ENCODE measurements around the gene SCAMP4. TPM values are rescaled to one million over a fixed set of nuclear protein-coding genes. Genes with fewer than 3 reads are reported as not detected.

SCAMP4 gene
- total RNA-seq, 1 experiment from 2014 or later = 81.3 TPM

DNA sequence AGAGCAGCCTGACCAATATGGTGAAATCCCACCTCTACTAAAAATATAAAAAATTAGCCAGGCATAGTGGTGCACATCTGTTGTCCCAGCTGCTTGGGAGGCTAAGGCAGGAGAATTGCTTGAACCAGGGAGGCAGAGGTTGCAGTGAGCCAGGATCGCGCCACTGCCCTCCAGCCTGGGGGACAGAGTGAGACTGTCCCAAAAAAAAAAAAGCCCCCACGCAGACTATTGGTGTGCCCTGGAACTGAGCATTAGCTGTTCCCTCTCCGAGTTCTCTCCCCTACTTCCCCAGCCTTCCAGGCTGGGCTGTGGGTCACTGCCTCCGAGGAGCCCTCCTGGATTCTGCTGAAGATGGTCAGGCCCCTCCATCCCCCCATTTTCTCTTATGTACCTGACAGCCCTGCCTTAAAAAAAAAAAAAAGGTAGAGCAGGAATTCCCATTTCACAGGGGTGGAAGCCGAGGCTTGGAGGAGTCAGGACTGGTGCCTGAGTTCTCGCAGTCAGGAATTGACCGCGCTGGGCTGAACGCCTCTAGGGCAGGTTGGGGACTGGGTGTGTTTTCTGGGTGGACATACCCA is 1.9 kb downstream of the SCAMP4 start (continued):
- no peak for TF ChIP-seq SOX15 (CRISPR knock-in tag; IDR thresholded peaks at IDR 0.05)
- TF ChIP-seq SMAD3 (CRISPR knock-in tag; IDR thresholded peaks at IDR 0.05; ENCODE audit: borderline replicate concordance) = no peak

DNA sequence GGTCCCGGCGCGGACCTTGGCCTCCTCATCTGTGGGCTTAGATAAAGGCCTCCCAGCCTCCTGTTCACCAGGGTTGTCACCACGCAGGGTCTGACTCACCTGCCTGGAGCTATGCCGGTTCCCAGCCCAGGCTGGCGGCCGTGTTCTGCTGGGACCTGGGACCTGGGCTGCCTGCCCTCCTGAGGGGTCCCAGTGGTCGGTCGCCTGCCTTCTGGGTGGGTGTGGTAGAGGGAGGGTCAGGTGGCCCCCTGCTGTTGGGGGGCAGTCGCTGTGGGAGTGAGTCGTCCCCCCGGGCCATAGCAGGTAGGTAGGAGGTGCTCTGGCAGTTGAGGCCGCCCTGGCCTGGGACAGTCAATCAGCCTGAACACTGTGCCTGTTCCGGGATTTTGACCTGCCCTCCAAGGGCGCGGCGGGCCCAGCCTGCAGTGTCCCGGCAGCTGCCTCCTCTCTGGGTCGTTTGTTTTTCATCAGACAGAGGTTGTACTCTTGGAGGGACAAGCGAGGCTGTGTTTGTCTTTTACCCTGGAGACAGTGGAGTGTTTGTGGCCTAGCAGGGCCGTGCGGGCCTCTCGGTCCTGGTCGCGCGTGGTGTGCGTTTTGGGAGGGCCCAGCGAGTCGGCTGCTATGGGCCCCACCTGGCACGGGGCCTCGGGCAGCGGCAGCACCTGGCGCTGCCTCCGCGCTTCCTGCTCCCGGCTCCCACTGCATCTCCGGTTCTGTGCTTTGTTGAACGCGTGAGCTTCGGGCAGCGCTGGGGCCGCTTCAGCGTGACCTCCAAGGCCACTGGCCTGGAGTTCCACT is 2.6 kb downstream of the SCAMP4 start:
- TF ChIP-seq HMGA2 (CRISPR knock-in tag; IDR thresholded peaks at IDR 0.05) (no peak), FOXK1 (CRISPR knock-in tag; IDR thresholded peaks at IDR 0.05) (no peak), SP1 (CRISPR knock-in tag; conservative IDR thresholded peaks at IDR 0.05) (no peak), TEAD1 (CRISPR knock-in tag; IDR thresholded peaks at IDR 0.05) (no peak), ZBTB21 (CRISPR knock-in tag; IDR thresholded peaks at IDR 0.05; ENCODE audit: borderline replicate concordance) (no peak), CBFB (CRISPR knock-in tag; IDR thresholded peaks at IDR 0.05; ENCODE audit: low read depth) (no peak), ZNF121 (CRISPR knock-in tag; IDR thresholded peaks at IDR 0.05) (no peak), OVOL2 (CRISPR knock-in tag; IDR thresholded peaks at IDR 0.05; ENCODE audit: borderline replicate concordance) (no peak), FOXJ3 (CRISPR knock-in tag; IDR thresholded peaks at IDR 0.05; ENCODE audit: borderline replicate concordance) (no peak), ZNF423 (CRISPR knock-in tag; IDR thresholded peaks at IDR 0.05) (no peak), ESRRA (CRISPR knock-in tag; IDR thresholded peaks at IDR 0.05; ENCODE audit: borderline replicate concordance) (no peak)
- TF ChIP-seq, protein P1, sequence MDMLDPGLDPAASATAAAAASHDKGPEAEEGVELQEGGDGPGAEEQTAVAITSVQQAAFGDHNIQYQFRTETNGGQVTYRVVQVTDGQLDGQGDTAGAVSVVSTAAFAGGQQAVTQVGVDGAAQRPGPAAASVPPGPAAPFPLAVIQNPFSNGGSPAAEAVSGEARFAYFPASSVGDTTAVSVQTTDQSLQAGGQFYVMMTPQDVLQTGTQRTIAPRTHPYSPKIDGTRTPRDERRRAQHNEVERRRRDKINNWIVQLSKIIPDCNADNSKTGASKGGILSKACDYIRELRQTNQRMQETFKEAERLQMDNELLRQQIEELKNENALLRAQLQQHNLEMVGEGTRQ (CRISPR knock-in tag; IDR thresholded peaks at IDR 0.05) = no peak
- TF ChIP-seq, protein P2, sequence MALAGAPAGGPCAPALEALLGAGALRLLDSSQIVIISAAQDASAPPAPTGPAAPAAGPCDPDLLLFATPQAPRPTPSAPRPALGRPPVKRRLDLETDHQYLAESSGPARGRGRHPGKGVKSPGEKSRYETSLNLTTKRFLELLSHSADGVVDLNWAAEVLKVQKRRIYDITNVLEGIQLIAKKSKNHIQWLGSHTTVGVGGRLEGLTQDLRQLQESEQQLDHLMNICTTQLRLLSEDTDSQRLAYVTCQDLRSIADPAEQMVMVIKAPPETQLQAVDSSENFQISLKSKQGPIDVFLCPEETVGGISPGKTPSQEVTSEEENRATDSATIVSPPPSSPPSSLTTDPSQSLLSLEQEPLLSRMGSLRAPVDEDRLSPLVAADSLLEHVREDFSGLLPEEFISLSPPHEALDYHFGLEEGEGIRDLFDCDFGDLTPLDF (CRISPR knock-in tag; IDR thresholded peaks at IDR 0.05) = no peak
- TF ChIP-seq, protein P3, sequence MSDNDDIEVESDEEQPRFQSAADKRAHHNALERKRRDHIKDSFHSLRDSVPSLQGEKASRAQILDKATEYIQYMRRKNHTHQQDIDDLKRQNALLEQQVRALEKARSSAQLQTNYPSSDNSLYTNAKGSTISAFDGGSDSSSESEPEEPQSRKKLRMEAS (CRISPR knock-in tag; IDR thresholded peaks at IDR 0.05) = no peak
- TF ChIP-seq, protein P4, sequence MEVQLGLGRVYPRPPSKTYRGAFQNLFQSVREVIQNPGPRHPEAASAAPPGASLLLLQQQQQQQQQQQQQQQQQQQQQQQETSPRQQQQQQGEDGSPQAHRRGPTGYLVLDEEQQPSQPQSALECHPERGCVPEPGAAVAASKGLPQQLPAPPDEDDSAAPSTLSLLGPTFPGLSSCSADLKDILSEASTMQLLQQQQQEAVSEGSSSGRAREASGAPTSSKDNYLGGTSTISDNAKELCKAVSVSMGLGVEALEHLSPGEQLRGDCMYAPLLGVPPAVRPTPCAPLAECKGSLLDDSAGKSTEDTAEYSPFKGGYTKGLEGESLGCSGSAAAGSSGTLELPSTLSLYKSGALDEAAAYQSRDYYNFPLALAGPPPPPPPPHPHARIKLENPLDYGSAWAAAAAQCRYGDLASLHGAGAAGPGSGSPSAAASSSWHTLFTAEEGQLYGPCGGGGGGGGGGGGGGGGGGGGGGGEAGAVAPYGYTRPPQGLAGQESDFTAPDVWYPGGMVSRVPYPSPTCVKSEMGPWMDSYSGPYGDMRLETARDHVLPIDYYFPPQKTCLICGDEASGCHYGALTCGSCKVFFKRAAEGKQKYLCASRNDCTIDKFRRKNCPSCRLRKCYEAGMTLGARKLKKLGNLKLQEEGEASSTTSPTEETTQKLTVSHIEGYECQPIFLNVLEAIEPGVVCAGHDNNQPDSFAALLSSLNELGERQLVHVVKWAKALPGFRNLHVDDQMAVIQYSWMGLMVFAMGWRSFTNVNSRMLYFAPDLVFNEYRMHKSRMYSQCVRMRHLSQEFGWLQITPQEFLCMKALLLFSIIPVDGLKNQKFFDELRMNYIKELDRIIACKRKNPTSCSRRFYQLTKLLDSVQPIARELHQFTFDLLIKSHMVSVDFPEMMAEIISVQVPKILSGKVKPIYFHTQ (CRISPR knock-in tag; IDR thresholded peaks at IDR 0.05) = no peak
- TF ChIP-seq, protein P5, sequence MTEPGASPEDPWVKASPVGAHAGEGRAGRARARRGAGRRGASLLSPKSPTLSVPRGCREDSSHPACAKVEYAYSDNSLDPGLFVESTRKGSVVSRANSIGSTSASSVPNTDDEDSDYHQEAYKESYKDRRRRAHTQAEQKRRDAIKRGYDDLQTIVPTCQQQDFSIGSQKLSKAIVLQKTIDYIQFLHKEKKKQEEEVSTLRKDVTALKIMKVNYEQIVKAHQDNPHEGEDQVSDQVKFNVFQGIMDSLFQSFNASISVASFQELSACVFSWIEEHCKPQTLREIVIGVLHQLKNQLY (CRISPR knock-in tag; IDR thresholded peaks at IDR 0.05) = no peak
- TF ChIP-seq, protein P6, sequence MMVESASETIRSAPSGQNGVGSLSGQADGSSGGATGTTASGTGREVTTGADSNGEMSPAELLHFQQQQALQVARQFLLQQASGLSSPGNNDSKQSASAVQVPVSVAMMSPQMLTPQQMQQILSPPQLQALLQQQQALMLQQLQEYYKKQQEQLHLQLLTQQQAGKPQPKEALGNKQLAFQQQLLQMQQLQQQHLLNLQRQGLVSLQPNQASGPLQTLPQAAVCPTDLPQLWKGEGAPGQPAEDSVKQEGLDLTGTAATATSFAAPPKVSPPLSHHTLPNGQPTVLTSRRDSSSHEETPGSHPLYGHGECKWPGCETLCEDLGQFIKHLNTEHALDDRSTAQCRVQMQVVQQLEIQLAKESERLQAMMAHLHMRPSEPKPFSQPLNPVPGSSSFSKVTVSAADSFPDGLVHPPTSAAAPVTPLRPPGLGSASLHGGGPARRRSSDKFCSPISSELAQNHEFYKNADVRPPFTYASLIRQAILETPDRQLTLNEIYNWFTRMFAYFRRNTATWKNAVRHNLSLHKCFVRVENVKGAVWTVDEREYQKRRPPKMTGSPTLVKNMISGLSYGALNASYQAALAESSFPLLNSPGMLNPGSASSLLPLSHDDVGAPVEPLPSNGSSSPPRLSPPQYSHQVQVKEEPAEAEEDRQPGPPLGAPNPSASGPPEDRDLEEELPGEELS (CRISPR knock-in tag; IDR thresholded peaks at IDR 0.05) = no peak
- TF ChIP-seq, protein P7, sequence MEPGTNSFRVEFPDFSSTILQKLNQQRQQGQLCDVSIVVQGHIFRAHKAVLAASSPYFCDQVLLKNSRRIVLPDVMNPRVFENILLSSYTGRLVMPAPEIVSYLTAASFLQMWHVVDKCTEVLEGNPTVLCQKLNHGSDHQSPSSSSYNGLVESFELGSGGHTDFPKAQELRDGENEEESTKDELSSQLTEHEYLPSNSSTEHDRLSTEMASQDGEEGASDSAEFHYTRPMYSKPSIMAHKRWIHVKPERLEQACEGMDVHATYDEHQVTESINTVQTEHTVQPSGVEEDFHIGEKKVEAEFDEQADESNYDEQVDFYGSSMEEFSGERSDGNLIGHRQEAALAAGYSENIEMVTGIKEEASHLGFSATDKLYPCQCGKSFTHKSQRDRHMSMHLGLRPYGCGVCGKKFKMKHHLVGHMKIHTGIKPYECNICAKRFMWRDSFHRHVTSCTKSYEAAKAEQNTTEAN (CRISPR knock-in tag; IDR thresholded peaks at IDR 0.05) = no peak
- TF ChIP-seq, protein P8, sequence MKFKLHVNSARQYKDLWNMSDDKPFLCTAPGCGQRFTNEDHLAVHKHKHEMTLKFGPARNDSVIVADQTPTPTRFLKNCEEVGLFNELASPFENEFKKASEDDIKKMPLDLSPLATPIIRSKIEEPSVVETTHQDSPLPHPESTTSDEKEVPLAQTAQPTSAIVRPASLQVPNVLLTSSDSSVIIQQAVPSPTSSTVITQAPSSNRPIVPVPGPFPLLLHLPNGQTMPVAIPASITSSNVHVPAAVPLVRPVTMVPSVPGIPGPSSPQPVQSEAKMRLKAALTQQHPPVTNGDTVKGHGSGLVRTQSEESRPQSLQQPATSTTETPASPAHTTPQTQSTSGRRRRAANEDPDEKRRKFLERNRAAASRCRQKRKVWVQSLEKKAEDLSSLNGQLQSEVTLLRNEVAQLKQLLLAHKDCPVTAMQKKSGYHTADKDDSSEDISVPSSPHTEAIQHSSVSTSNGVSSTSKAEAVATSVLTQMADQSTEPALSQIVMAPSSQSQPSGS (CRISPR knock-in tag; IDR thresholded peaks at IDR 0.05; ENCODE audit: borderline replicate concordance, low read depth) = no peak
- ATAC-seq (no peak), DNase-seq (ENCODE audit: low spot score) (no peak)
- peaks cover 17% of the 10 kb centered on the region for H3K4me1 Mint-ChIP-seq
- CTCF ChIA-PET = interaction anchor here (0.9 kb wide), 1 partner anchor 10 kb away, joined by 3 read pairs; no protein-coding TSS in a partner anchor
- H3K4me3 Mint-ChIP-seq = no peak overlapping the region
- H3K27ac Mint-ChIP-seq = no peak overlapping the region
- H3K9me3 Mint-ChIP-seq = no peaks in the 10 kb centered on the region
- H3K36me3 Mint-ChIP-seq = no peaks in the 10 kb centered on the region
- H3K27me3 Mint-ChIP-seq (ENCODE audit: low read depth) = no peaks in the 10 kb centered on the region
- POLR2A ChIA-PET = no interaction called here
